ENCODE data around the gene RPS19. TPM values are rescaled to one million over a fixed set of nuclear protein-coding genes. Genes with fewer than 3 reads are reported as not detected.

Gene RPS19
- polyA plus RNA-seq, 1 donor (not counting 4 experiments of a cell fraction or from before 2014, with no cell fraction given), result 2,290 TPM

GRCh38 chr19:41907994-41908615 is 48.0 kb downstream of the RPS19 start:
- Histone ChIP-seq H3K9ac (ENCODE audit: control insufficient read depth, extremely low read depth, insufficient read depth, low read length) (no peak overlapping the region), H3K27ac (ENCODE audit: control insufficient read depth, insufficient read depth, low read length) (no peak overlapping the region), H3K27me3 (ENCODE audit: control insufficient read depth, extremely low read depth, insufficient read depth, low read length) (peaks cover 31% of the 10 kb centered on the region), H3K4me2 (ENCODE audit: control insufficient read depth, extremely low read depth, insufficient read depth, low read depth, low read length) (no peak overlapping the region), H2AFZ (ENCODE audit: control insufficient read depth, low read length) (no peak overlapping the region), H3K4me3 (ENCODE audit: control insufficient read depth in 2 of 3, extremely low read depth in 1 of 3, insufficient read depth in 2 of 3, low read depth in 1 of 3, low read length in 3 of 3) (no peak overlapping the region), H3K9me1 (ENCODE audit: control insufficient read depth, extremely low read depth, insufficient read depth, low read length) (no peaks in the 10 kb centered on the region), H4K20me1 (ENCODE audit: control insufficient read depth, extremely low read depth, insufficient read depth, low read length) (peaks cover 16% of the 10 kb centered on the region), H3K79me2 (ENCODE audit: control insufficient read depth, insufficient read depth, low read length) (no peaks in the 10 kb centered on the region), H3K9me3 (ENCODE audit: control insufficient read depth, low read depth, low read length) (no peaks in the 10 kb centered on the region), H3K36me3 (ENCODE audit: control insufficient read depth in 2 of 2, extremely low read depth in 1 of 2, insufficient read depth in 2 of 2, low read length in 2 of 2) (peaks cover 26 to 28% of the 10 kb centered on the region in 2 experiments), H3K4me1 (ENCODE audit: control insufficient read depth, extremely low read depth, insufficient read depth, low read length) (no peaks in the 10 kb centered on the region)
- DNase-seq (ENCODE audit: low read depth, low spot score) (no peak), FAIRE-seq (no peak)
- TF ChIP-seq EZH2 (IDR thresholded peaks at IDR 0.05; ENCODE audit: low read length) (no peak), CTCF (optimal IDR thresholded peaks at IDR 0.05 in 1 of 3, IDR thresholded peaks at IDR 0.05 in 1 of 3, conservative IDR thresholded peaks at IDR 0.05 in 1 of 3; ENCODE audit: extremely low read depth in 1 of 3, insufficient read depth in 2 of 3, low read length in 3 of 3) (no peak)
- dilution Hi-C loops (cut with MboI; ENCODE audit: extremely low pct_ligation_motif_present, low sequenced_read_pairs), result no loop called here

- TF ChIP-seq EZH2 (IDR thresholded peaks at IDR 0.05; ENCODE audit: low read length), result no peak
- no peak for TF ChIP-seq CTCF (optimal IDR thresholded peaks at IDR 0.05 in 1 of 3, IDR thresholded peaks at IDR 0.05 in 1 of 3, conservative IDR thresholded peaks at IDR 0.05 in 1 of 3; ENCODE audit: extremely low read depth in 1 of 3, insufficient read depth in 2 of 3, low read length in 3 of 3)
- H3K9ac ChIP-seq (ENCODE audit: control insufficient read depth, extremely low read depth, insufficient read depth, low read length), result no peak overlapping the region
- H4K20me1 ChIP-seq (ENCODE audit: control insufficient read depth, extremely low read depth, insufficient read depth, low read length), result peaks cover 16% of the 10 kb centered on the region
- peaks cover 22% of the 10 kb centered on the region in 2 experiments for H3K36me3 ChIP-seq (ENCODE audit: control insufficient read depth in 2 of 2, extremely low read depth in 1 of 2, insufficient read depth in 2 of 2, low read length in 2 of 2)
- DNase-seq (ENCODE audit: low read depth, low spot score) (no peak), FAIRE-seq (no peak)
- H3K79me2 ChIP-seq (ENCODE audit: control insufficient read depth, insufficient read depth, low read length), result no peaks in the 10 kb centered on the region
- H3K9me3 ChIP-seq (ENCODE audit: control insufficient read depth, low read depth, low read length), result no peaks in the 10 kb centered on the region
- no peak overlapping the region for H3K4me3 ChIP-seq (ENCODE audit: control insufficient read depth in 2 of 3, extremely low read depth in 1 of 3, insufficient read depth in 2 of 3, low read depth in 1 of 3, low read length in 3 of 3)
- H3K9me1 ChIP-seq (ENCODE audit: control insufficient read depth, extremely low read depth, insufficient read depth, low read length), result no peaks in the 10 kb centered on the region
- H3K4me2 ChIP-seq (ENCODE audit: control insufficient read depth, extremely low read depth, insufficient read depth, low read depth, low read length), result no peak overlapping the region
- no peak overlapping the region for H3K27ac ChIP-seq (ENCODE audit: control insufficient read depth, insufficient read depth, low read length)
- dilution Hi-C loops (cut with MboI; ENCODE audit: extremely low pct_ligation_motif_present, low sequenced_read_pairs), result no loop called here
- H3K4me1 ChIP-seq (ENCODE audit: control insufficient read depth, extremely low read depth, insufficient read depth, low read length), result no peaks in the 10 kb centered on the region
- H3K27me3 ChIP-seq (ENCODE audit: control insufficient read depth, extremely low read depth, insufficient read depth, low read length), result peaks cover 38% of the 10 kb centered on the region
- no peak overlapping the region for H2AFZ ChIP-seq (ENCODE audit: control insufficient read depth, low read length)
Observed at GRCh38 chr19:41908724-41909464, 48.8 kb downstream of the RPS19 start.

Data from keratinocyte (primary cell).